ENCODE measurements around the gene MIB1.

DNA sequence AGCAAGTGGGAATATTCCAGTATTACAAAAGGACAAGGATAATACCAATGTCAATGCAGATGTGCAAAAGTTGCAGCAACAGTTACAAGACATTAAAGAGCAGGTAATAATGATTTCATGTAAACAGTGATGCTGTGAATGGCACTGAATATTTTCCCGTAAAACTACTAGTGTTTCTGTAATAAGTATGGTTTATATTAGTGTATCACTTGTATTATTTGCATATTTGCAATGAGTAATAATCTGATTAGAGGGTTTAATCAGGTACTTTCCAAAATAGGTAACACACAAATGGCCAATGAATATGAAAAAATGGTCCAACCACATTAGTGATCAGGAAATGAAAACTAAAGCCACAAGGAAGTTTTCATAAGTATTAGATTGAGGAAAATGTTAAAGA is 118.0 kb downstream of the MIB1 start:
- TF ChIP-seq, protein P1, sequence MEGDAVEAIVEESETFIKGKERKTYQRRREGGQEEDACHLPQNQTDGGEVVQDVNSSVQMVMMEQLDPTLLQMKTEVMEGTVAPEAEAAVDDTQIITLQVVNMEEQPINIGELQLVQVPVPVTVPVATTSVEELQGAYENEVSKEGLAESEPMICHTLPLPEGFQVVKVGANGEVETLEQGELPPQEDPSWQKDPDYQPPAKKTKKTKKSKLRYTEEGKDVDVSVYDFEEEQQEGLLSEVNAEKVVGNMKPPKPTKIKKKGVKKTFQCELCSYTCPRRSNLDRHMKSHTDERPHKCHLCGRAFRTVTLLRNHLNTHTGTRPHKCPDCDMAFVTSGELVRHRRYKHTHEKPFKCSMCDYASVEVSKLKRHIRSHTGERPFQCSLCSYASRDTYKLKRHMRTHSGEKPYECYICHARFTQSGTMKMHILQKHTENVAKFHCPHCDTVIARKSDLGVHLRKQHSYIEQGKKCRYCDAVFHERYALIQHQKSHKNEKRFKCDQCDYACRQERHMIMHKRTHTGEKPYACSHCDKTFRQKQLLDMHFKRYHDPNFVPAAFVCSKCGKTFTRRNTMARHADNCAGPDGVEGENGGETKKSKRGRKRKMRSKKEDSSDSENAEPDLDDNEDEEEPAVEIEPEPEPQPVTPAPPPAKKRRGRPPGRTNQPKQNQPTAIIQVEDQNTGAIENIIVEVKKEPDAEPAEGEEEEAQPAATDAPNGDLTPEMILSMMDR (conservative IDR thresholded peaks at IDR 0.05), result no peak
- no peak for TF ChIP-seq ZFX (IDR thresholded peaks at IDR 0.05)
